Panc1 (cell line): ENCODE measurements around the gene SLIT3. TPM values are rescaled to one million over a fixed set of nuclear protein-coding genes. Genes with fewer than 3 reads are reported as not detected.

Experiments
- ATAC-seq: fragments of 200-7000 bp; cut with Tn5 transposase; 2 replicates; pipeline ENCODE4 v1.9.1; 2020; ENCODE audit warnings: mild to moderate bottlenecking, moderate library complexity
- BruUV-seq: library from RNA; stranded (reverse); fragments of 400-500 nt; replicated peaks from 2 replicates; lab custom pipeline; 2021; lab: Mats Ljungman, UMichigan
- CTCF ChIA-PET: fragments of 300-600 bp; sonication (Branson Sonifier 250); formaldehyde crosslinking; loops from one replicate; lab custom pipeline; 2022; ENCODE audit warnings: antibody characterized with exemption; lab: Charles Lee
- POLR2A ChIA-PET: fragments of 300-600 bp; sonication (Branson Sonifier 250); formaldehyde crosslinking; loops from one replicate; lab custom pipeline; 2022; ENCODE audit warnings: antibody characterized with exemption; lab: Charles Lee
- DNase-seq: peaks from one replicate; pipeline ENCODE4 v3.0.0-alpha.2; 2010; ENCODE audit warnings: low read depth, low spot score
- H3K27ac ChIP-seq: 2 replicates; pipeline ENCODE4 v1.5.1; 2011; ENCODE audit warnings: mild to moderate bottlenecking, low read length, inconsistent platforms
- H3K27me3 ChIP-seq: fragments of 200-500 bp; sonication (Bioruptor generic); 2 replicates; pipeline ENCODE4 v1.6.0; 2014; ENCODE audit warnings: low read length, inconsistent platforms; ENCODE audit not compliant: control insufficient read depth, insufficient read depth
- H3K36me3 ChIP-seq: fragments of 200-500 bp; sonication (Bioruptor generic); 2 replicates; pipeline ENCODE4 v1.5.1; 2014; ENCODE audit warnings: inconsistent platforms, mild to moderate bottlenecking, low read length, moderate library complexity; ENCODE audit not compliant: control insufficient read depth, insufficient read depth
- H3K4me1 ChIP-seq: 2 replicates; pipeline ENCODE4 v1.5.1; 2011; ENCODE audit warnings: inconsistent platforms, mild to moderate bottlenecking, low read length, moderate library complexity; ENCODE audit not compliant: control insufficient read depth, insufficient read depth
- H3K4me3 ChIP-seq, 2 experiments: 2 replicates each; pipeline ENCODE4 v1.5.1; 2011 to 2012; ENCODE audit warnings: low read depth in 2 of 2, low read length in 2 of 2, mild to moderate bottlenecking in 2 of 2, inconsistent platforms in 1 of 2, moderate library complexity in 1 of 2
- H3K9me3 ChIP-seq: fragments of 200-500 bp; sonication (Bioruptor generic); 2 replicates; pipeline ENCODE4 v1.5.1; 2014; ENCODE audit warnings: low read depth, mild to moderate bottlenecking, inconsistent platforms, low read length, moderate library complexity; ENCODE audit not compliant: control insufficient read depth, insufficient read depth
- CTCF ChIP-seq: fragments of 450-650 bp; IDR thresholded peaks from 2 replicates; pipeline ENCODE4 v1.5.1; 2017; ENCODE audit warnings: mild to moderate bottlenecking
- POLR2AphosphoS5 ChIP-seq: IDR thresholded peaks from 2 replicates; pipeline ENCODE4 v1.6.1; 2012; ENCODE audit warnings: mild to moderate bottlenecking, low read depth, low read length, moderate library complexity
- REST ChIP-seq, 2 experiments: IDR thresholded peaks; 2 replicates each; pipeline ENCODE4 v1.6.1; 2011 to 2012; ENCODE audit warnings: low read depth in 2 of 2, control low read depth in 1 of 2, low read length in 1 of 2, mild to moderate bottlenecking in 1 of 2, moderate library complexity in 1 of 2; ENCODE audit not compliant: insufficient read depth in 1 of 2
- SIN3A ChIP-seq: IDR thresholded peaks from 2 replicates; pipeline ENCODE4 v1.6.1; 2012; ENCODE audit warnings: low read depth, mild to moderate bottlenecking, low read length, moderate library complexity, borderline replicate concordance; ENCODE audit not compliant: insufficient read depth
- TCF7L2 ChIP-seq: IDR thresholded peaks from 2 replicates; pipeline ENCODE4 v1.6.1; 2011; ENCODE audit warnings: mild to moderate bottlenecking, low read depth, low read length, inconsistent platforms
- in situ Hi-C: cut with HindIII; loops from 2 replicates; pipeline ENCODE4 v1.10.0; 2016; ENCODE audit warnings: low sequenced_read_pairs, low pct_unique_long_range_greater_than_20kb
- intact Hi-C: fragments of 100-400 bp; cut with micrococcal nuclease; formaldehyde crosslinking; loops from one replicate; pipeline ENCODE4 v1.10.0; 2022; ENCODE audit not compliant: unreplicated experiment
- total RNA-seq: library from RNA; stranded (reverse); gene quantifications from one replicate; pipeline ENCODE4 v1.2.1, GENCODE V29; 2021; ENCODE audit not compliant: unreplicated experiment

Gene SLIT3
- total RNA-seq, 1 experiment from 2014 or later, result 26.4 TPM

DNA sequence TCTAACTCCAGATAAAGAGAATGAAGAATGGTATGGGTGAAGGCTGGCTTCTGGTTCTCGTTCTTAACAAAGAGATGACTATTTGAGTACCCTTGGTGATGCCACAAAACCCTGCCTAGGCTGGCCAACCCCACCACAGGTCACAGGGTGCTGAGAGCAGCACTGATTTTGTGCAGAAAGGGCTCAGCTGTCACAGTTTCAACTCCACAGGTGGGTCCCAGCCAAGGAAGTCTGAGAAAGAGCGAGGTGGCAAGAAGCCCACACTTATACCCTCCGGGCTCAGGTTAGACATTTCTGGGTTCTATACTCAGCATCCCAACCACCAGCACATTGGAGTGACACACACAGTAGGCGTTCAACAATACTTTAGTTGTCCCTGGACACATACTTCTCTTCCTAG is 118.1 kb downstream of the SLIT3 start:
- TF ChIP-seq POLR2AphosphoS5 (no peak), SIN3A (no peak), CTCF (no peak), TCF7L2 (no peak), REST (IDR thresholded peaks at IDR 0.05; ENCODE audit: insufficient read depth in 1 of 2, low read depth in 2 of 2, low read length in 1 of 2) (no peak)
- ATAC-seq, result no peak
- no peak for DNase-seq
- no peak overlapping the region for H3K27ac ChIP-seq
- POLR2A ChIA-PET, result no interaction called here
- H3K9me3 ChIP-seq, result no peaks in the 10 kb centered on the region
- H3K27me3 ChIP-seq, result no peaks in the 10 kb centered on the region
- H3K36me3 ChIP-seq, result no peaks in the 10 kb centered on the region
- no TSS peak for BruUV-seq
- H3K4me1 ChIP-seq, result no peaks in the 10 kb centered on the region; the same call in 1 of the 2 replicates
- in situ Hi-C loops (no loop called here), intact Hi-C loops (no loop called here)
- CTCF ChIA-PET, result no interaction called here
- H3K4me3 ChIP-seq, result no peak overlapping the region

DNA sequence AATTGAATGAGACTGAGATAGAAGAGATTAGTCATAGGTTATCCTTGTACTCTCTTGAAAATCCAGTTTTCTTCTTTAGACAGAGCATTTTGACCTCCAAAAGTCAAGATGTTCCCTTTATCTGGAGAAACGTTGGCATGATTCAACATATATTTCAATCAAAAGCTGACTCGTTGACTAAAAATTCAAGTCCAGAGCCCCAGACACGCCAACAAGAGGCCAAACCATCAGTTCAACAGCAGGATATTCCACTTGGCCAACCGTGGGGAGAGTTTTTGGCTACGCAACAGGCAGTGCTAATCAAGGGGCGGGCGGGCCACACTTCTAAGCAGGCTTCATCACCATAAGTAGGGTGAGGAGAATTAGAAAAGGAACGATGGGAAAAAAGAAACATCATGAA is 119.1 kb downstream of the SLIT3 start:
- Histone ChIP-seq H3K27ac (no peak overlapping the region), H3K9me3 (no peaks in the 10 kb centered on the region), H3K36me3 (no peaks in the 10 kb centered on the region), H3K4me1 (no peaks in the 10 kb centered on the region; the same call in 1 of the 2 replicates), H3K4me3 (no peak overlapping the region), H3K27me3 (no peaks in the 10 kb centered on the region)
- in situ Hi-C loops (no loop called here), intact Hi-C loops (no loop called here)
- ChIA-PET CTCF (no interaction called here), POLR2A (no interaction called here)
- TF ChIP-seq POLR2AphosphoS5 (no peak), TCF7L2 (no peak), REST (IDR thresholded peaks at IDR 0.05; ENCODE audit: insufficient read depth in 1 of 2, low read depth in 2 of 2, low read length in 1 of 2) (no peak), SIN3A (no peak), CTCF (no peak)
- no peak for ATAC-seq
- BruUV-seq, result no TSS peak
- no peak for DNase-seq
